Activated CD8-positive, alpha-beta memory T cell treated with anti-CD3 and anti-CD28 coated beads, Interleukin-2, amount 50 U/mL, for 4 hours (primary cell): ENCODE results near the gene UNC93B1.
"Not testable (repeated sequence)": the region's sequence is repeated elsewhere in the genome, so short reads cannot be mapped to it uniquely, and the experiment has no call there.

Experiments
- DNase-seq: peaks from one replicate; pipeline ENCODE4 v3.0.0-alpha.2; 2020

Gene UNC93B1

DNA sequence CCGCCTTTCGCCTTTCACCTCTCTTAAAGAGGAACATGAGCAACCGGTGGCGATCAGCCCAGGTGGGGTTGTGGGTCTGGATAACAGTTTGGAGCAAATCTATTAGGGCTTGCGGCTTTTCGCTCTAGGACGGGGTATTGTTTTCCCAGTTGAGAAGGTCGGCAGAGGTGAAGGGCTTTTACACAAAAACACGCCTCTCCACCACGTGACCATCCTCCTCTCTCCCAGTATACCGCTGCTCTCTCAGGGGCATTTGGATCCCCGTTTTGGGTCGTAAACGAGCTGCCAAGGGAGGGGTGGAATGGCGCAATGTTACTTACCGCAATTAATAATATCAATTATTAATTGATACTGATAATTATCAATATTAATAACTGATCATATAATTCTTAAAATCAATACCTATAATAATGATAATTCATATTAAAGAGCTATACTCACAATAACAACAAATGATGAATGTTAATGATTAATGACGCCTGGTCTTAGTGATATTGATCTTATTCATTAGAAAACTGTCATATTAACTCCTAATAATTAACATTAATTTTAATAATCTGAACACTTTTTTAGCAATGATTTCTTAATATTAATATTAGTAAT lies 21.5 kb downstream of the UNC93B1 start:
- not testable (repeated sequence) for DNase-seq

DNA sequence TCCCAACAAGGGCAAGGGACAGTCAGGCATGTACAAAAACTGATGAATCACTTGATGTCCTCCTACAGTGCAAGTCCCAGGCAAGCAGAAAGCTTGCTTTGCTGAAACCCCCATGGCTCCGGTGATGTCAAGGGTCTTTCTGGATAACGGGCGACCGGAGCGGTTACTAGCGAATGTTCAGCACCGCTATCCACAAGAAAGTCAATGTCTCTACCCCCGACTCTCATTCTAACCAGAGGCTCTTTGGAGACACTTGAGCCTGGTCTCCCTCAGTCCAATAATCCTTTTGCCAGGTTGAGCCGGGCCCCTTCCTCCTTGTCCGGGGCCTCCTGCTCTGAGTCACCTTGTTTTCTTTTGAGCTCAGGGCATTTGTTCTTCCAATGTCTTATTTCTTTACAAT lies 22.7 kb downstream of the UNC93B1 start:
- not testable (repeated sequence) for DNase-seq

GRCh38 chr11:67978766-67979418 lies 25.0 kb downstream of the UNC93B1 start:
- DNase-seq = peak; percentile 41

DNA sequence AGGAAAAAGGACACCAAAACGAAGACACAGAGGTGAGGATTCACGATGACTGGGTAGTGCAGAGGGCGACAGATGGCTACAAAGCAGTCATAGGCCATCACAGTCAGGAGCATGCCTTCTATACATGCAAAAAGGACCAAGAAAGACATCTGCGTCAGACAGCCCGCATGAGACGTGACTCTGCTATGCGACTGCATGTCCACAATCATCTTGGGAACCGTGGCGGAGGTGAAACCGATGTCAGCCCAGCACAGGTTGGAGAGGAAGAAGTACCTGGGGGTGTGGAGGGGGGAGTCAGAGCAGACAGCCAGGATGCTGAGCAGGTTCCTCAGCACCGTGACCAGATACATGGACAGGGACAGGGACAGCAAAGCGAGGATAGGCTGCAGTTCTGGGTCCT lies 29.2 kb downstream of the UNC93B1 start:
- DNase-seq = not testable (repeated sequence)

- DNase-seq = not testable (repeated sequence)
Observed at GRCh38 chr11:67965830-67966348, 38.0 kb downstream of the UNC93B1 start.

- not testable (repeated sequence) for DNase-seq
Observed at GRCh38 chr11:67964746-67965145, 39.2 kb downstream of the UNC93B1 start.

DNA sequence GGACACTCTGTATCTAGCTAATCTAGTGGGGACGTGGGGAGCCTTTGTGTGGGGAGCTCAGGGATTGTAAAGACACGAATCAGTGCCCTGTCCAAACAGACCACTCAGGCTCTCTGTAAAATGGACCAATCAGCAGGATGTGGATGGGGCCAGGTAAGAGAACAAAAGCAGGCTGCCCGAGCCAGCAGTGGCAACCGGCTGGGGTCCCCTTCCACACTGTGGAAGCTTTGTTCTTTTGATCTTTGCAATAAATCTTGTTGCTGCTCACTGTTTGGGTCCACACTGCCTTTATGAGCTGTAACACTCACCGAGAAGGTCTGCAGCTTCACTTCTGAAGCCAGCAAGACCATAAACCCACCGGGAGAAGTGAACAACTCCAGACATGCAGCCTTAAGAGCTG lies 40.0 kb downstream of the UNC93B1 start:
- not testable (repeated sequence) for DNase-seq

DNA sequence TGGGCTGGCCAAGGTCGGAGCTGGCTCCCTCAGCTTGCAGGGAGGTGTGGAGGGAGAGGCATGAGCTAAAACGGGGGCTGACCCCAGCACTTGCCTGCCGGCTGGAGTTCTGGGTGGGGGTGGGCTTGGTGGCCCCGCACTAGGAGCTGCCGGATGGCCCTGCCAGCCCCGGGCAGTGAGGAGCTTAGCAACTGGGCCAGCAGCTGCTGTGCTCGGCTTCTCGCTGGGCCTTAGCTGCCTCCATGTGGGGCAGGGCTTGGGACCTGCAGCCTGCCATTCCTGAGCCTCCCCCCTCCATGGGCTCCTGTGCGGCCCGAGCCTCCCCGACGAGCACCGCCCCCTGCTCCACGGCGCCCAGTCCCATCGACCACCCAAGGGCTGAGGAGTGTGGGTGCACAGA lies 40.7 kb downstream of the UNC93B1 start:
- not testable (repeated sequence) for DNase-seq

GRCh38 chr11:67956236-67956635 lies 47.7 kb downstream of the UNC93B1 start:
- not testable (repeated sequence) for DNase-seq

DNA sequence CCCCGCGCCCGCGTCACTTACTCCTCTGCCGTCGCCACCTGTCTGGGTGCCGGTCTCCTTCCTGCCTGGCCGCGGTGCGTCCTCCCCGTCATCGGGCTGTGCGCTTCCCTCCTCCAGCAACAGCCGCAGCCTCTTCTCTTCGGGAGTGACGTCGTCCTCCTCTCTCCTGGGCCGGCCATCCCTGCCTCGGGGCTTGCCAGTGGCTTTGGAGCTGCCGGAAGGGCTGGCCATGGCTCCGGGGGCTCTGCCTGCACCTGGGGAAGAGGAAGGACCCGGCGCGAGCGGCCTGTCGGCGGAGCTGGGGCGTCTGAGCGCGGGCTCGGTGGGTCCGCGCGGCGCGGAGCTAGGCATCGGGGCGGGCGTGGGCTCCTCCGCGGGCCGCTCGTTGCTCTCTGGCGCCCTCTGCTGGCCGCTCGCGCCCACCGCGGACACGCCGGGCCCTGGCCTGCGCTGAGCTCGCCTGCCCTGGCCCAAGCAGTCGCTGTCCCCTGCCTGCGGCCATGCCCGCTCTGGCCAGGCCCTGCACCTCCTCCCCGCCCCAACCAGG lies 48.4 kb downstream of the UNC93B1 start:
- peak; percentile 82 for DNase-seq

DNA sequence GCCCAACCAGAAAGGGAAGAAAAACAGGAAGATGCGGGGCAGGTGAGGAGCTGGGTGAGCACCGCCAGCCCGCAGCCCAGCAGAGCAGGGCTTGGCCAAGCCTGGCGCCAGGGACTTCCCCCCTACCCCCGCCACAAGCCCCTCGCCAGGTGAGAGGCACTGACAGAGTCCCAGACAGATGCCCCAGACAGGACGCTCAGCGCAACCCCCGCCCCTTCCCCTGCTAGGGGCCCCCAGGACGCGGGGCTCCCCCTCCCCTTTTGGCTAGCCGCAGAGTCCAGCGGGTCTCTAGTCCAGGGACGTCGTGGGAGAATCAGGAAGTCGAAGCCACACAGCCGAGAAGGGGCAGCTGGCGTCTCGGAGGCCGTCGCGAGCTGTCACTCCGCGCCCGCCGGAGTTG lies 48.9 kb downstream of the UNC93B1 start:
- not testable (repeated sequence) for DNase-seq

GRCh38 chr11:67954251-67954650 lies 49.6 kb downstream of the UNC93B1 start:
- not testable (repeated sequence) for DNase-seq

DNA sequence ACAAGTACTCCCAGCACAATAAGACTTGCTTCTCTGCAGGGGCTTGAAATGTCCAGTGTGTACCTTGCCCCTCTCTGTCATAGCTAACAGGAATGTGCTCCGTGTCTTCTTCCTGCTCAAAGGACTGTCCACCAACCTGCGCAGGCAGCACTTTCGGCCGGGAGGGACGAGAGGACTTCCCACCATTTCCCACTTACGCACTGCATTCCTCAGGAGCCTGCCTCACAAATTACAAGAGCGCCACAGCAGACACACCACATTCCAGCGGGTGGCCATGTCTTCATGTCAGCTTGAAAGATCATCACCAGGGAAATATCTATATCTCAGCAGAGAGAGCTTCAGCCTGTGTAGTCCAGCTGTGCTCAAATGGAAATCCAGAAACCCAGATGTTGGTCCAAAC lies 53.2 kb downstream of the UNC93B1 start:
- not testable (repeated sequence) for DNase-seq

DNA sequence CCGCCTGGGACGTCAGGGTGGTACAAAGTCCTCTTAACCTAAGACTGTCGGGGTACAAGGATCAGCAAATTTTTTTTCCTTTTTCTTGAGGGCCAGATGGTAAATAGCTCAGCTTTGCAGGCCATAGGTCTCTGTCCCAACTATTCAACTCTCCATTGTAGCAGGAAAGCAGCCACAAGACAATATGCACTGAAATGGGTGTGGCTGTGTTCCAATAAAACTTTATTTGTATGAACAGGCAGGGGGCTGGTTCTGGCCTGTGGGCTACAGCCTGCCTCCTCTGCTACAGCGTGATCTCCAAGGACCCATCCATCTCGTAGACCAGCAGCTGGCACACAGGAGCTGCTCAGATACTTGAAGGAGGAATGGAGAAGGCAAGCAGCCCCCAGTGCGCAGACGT lies 56.1 kb downstream of the UNC93B1 start:
- DNase-seq = not testable (repeated sequence)

DNA sequence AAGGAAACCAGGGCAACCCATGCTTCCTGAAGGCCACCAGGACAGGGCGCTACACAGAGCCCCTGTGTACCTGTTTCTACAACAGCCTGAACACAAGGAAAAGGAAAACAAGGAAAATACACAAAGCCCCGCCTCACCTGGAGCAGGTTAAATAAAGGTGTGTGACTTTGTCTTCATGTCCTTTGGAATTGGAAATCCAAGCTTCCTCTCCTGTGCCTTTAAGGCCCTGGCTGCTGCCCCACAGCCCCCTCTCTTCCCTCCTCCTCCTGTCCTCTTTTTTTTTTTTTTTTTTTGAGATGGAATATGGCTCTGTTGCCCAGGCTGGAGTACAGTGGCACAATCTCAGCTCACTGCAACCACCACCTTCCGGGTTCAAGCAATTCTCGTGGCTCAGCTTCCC lies 57.5 kb downstream of the UNC93B1 start:
- DNase-seq = not testable (repeated sequence)

DNA sequence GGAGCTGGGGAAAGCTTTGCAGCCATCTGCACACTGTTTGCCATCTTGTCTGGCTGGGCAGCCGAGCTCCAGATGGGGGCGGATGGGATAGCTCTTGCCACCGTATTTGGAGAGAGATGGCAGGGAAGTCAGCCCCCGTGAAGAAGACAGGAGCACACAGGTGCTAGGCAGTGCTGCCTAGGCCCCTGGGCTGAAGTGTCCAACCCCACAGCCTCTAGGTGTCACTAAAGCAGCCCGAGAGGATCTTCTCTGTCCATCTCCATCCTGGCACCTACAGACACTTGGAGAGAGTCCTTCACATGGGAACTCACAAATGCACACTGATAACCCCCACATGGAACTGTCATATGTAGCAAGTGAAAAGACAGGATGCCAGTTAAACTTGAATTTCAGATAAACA lies 60.5 kb downstream of the UNC93B1 start:
- DNase-seq = not testable (repeated sequence)
